Hepatocyte (in vitro differentiated cells): ENCODE results near the gene CCDC13.

Experiments
- EZH2 ChIP-seq: fragments of 200-600 bp; sonication (generic); IDR thresholded peaks from 2 replicates; pipeline ENCODE4 v1.6.1; 2016; ENCODE audit warnings: antibody characterized with exemption, mild to moderate bottlenecking, borderline replicate concordance
- TF ChIP-seq, protein P1 (sequence below): fragments of 200-600 bp; sonication (generic); IDR thresholded peaks from 2 replicates; pipeline ENCODE4 v1.5.1; 2016; ENCODE audit warnings: antibody characterized with exemption, mild to moderate bottlenecking; ENCODE audit not compliant: poor library complexity

DNA sequence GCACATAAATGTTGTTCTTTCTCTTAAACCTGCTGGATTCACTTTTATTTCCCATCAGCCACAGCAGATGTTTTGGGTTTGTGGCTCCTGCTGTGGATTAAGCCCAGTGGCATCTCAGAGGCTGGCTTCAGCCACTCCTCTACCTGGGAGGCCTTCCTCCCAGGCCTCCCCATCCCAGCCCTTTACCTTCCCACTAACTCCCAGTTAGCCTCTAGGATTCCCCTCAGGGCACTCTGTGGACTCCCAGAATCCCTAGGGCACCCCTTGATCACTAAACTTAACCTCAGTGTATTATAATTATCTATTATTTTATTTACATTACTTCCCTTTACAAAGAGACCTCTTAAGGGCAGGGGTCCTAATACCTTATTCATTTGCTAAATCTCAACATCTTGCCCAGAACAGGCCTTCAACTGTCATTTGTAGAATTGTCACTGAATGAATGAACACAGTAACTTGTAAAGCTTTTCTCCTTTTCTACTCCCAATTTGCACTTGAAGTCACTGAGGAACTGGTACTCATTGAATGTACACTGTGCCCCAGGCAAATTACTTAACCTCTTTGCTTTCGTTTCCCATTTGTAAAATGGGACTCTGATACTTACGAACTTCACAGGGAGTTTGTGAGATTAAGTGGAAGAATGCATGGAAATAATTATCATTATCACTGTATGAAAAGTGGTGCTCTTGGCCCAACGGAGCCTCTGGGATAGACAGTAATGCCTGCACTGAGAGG is 8.3 kb downstream of the CCDC13 start:
- TF ChIP-seq, protein P1, sequence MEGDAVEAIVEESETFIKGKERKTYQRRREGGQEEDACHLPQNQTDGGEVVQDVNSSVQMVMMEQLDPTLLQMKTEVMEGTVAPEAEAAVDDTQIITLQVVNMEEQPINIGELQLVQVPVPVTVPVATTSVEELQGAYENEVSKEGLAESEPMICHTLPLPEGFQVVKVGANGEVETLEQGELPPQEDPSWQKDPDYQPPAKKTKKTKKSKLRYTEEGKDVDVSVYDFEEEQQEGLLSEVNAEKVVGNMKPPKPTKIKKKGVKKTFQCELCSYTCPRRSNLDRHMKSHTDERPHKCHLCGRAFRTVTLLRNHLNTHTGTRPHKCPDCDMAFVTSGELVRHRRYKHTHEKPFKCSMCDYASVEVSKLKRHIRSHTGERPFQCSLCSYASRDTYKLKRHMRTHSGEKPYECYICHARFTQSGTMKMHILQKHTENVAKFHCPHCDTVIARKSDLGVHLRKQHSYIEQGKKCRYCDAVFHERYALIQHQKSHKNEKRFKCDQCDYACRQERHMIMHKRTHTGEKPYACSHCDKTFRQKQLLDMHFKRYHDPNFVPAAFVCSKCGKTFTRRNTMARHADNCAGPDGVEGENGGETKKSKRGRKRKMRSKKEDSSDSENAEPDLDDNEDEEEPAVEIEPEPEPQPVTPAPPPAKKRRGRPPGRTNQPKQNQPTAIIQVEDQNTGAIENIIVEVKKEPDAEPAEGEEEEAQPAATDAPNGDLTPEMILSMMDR: no peak
- TF ChIP-seq EZH2: no peak
